Fibroblast of lung (primary cell): Measurements from ENCODE around the gene NCOA1. TPM values are rescaled to one million over a fixed set of nuclear protein-coding genes. Genes with fewer than 3 reads are reported as not detected.

Experiments used
- DNase-seq, 2 donors: peaks; one replicate each; pipeline versions ENCODE4 v3.0.0 to v3.0.0-alpha.2; 2010; ENCODE audit warnings: low read depth in 2 of 2
- H2AFZ ChIP-seq: 2 replicates; pipeline ENCODE4 v1.5.1; 2012; ENCODE audit warnings: low read length, control low read depth, inconsistent platforms
- H3K27ac ChIP-seq: 2 replicates; pipeline ENCODE4 v1.5.1; 2011; ENCODE audit warnings: low read length, control low read depth; ENCODE audit not compliant: insufficient read depth
- H3K27me3 ChIP-seq: 2 replicates; pipeline ENCODE4 v1.5.1; 2011; ENCODE audit warnings: mild to moderate bottlenecking, low read length; ENCODE audit not compliant: control insufficient read depth, insufficient read depth
- H3K36me3 ChIP-seq: 2 replicates; pipeline ENCODE4 v1.5.1; 2011; ENCODE audit warnings: low read length; ENCODE audit not compliant: control insufficient read depth, insufficient read depth
- H3K4me1 ChIP-seq: 2 replicates; pipeline ENCODE4 v1.5.1; 2011; ENCODE audit warnings: low read length; ENCODE audit not compliant: control insufficient read depth, insufficient read depth; ENCODE audit errors: extremely low read depth
- H3K4me2 ChIP-seq: 2 replicates; pipeline ENCODE4 v1.5.1; 2011; ENCODE audit warnings: low read length, control low read depth; ENCODE audit not compliant: insufficient read depth; ENCODE audit errors: extremely low read depth
- H3K4me3 ChIP-seq, 4 experiments: fragments of 200-600 bp in 1 of 4; sonication (generic) in 1 of 4; replicated peaks in 1 of 4; 2 replicates each; pipeline ENCODE4 v1.5.1; 2011 to 2016; ENCODE audit warnings: low read length in 4 of 4, low read depth in 3 of 4, mild to moderate bottlenecking in 3 of 4, control low read depth in 2 of 4, inconsistent platforms in 1 of 4, mixed read lengths in 1 of 4; ENCODE audit not compliant: insufficient read depth in 1 of 4; ENCODE audit errors: control extremely low read depth in 1 of 4
- H3K79me2 ChIP-seq: 2 replicates; pipeline ENCODE4 v1.5.1; 2012; ENCODE audit warnings: mild to moderate bottlenecking, low read length, inconsistent platforms; ENCODE audit not compliant: control insufficient read depth, insufficient read depth
- H3K9ac ChIP-seq: 2 replicates; pipeline ENCODE4 v1.5.1; 2011; ENCODE audit warnings: mild to moderate bottlenecking, low read length, control low read depth; ENCODE audit not compliant: insufficient read depth
- H3K9me3 ChIP-seq: 2 replicates; pipeline ENCODE4 v1.5.1; 2012; ENCODE audit warnings: low read depth, low read length; ENCODE audit not compliant: control insufficient read depth, insufficient read depth
- H4K20me1 ChIP-seq: 2 replicates; pipeline ENCODE4 v1.5.1; 2011; ENCODE audit warnings: low read length; ENCODE audit not compliant: control insufficient read depth, insufficient read depth; ENCODE audit errors: extremely low read depth
- EZH2 ChIP-seq: IDR thresholded peaks from 2 replicates; pipeline ENCODE4 v1.5.1; 2012; ENCODE audit warnings: low read length, control low read depth, mild to moderate bottlenecking; ENCODE audit errors: missing control alignments
- polyA plus RNA-seq, 2 donors: library from polyadenylated mRNA; depleted of rRNA in 1 of 2; stranded (reverse) in 1 of 2; unstranded in 1 of 2; fragments of >200 nt; gene quantifications; 2 replicates each; pipeline ENCODE4 v1.2.1, GENCODE V29; 2011 to 2012; ENCODE audit warnings: missing spikeins in 1 of 2
- total RNA-seq: library from RNA; depleted of rRNA; stranded (reverse); fragments of >200 nt; gene quantifications from 2 replicates; pipeline ENCODE4 v1.2.1, GENCODE V29; 2014
- TF ChIP-seq, protein P1 (sequence below), 2 donors: IDR thresholded peaks in 1 of 2; conservative IDR thresholded peaks in 1 of 2; 1 replicate in 1 of 2; 2 replicates in 1 of 2; pipeline ENCODE4 v1.5.1; 2011 to 2012; ENCODE audit warnings: low read length in 2 of 2, control low read depth in 1 of 2, inconsistent platforms in 1 of 2, low read depth in 1 of 2, mild to moderate bottlenecking in 1 of 2

Gene NCOA1
- total and polyA plus RNA-seq, 2 donors (not counting 1 experiment from before 2014, with no cell fraction given) = 15.5 to 19.8 TPM

GRCh38 chr2:24586955-24587354, 95.9 kb downstream of the NCOA1 start:
- no peak overlapping the region for H3K4me2 ChIP-seq
- H3K36me3 ChIP-seq = no peaks in the 10 kb centered on the region
- no peaks in the 10 kb centered on the region for H3K9me3 ChIP-seq
- no peaks in the 10 kb centered on the region for H3K79me2 ChIP-seq
- H3K27me3 ChIP-seq = no peaks in the 10 kb centered on the region
- no peak overlapping the region for H3K9ac ChIP-seq
- H3K4me3 ChIP-seq = no peak overlapping the region
- H4K20me1 ChIP-seq = no peaks in the 10 kb centered on the region
- no peak overlapping the region for H2AFZ ChIP-seq
- no peaks in the 10 kb centered on the region for H3K4me1 ChIP-seq
- TF ChIP-seq EZH2 = no peak
- TF ChIP-seq, protein P1, sequence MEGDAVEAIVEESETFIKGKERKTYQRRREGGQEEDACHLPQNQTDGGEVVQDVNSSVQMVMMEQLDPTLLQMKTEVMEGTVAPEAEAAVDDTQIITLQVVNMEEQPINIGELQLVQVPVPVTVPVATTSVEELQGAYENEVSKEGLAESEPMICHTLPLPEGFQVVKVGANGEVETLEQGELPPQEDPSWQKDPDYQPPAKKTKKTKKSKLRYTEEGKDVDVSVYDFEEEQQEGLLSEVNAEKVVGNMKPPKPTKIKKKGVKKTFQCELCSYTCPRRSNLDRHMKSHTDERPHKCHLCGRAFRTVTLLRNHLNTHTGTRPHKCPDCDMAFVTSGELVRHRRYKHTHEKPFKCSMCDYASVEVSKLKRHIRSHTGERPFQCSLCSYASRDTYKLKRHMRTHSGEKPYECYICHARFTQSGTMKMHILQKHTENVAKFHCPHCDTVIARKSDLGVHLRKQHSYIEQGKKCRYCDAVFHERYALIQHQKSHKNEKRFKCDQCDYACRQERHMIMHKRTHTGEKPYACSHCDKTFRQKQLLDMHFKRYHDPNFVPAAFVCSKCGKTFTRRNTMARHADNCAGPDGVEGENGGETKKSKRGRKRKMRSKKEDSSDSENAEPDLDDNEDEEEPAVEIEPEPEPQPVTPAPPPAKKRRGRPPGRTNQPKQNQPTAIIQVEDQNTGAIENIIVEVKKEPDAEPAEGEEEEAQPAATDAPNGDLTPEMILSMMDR (conservative IDR thresholded peaks at IDR 0.05 in 1 of 2, IDR thresholded peaks at IDR 0.05 in 1 of 2; ENCODE audit: low read depth in 1 of 2, low read length in 2 of 2) = no peak
- H3K27ac ChIP-seq = no peak overlapping the region
- DNase-seq = no peak

GRCh38 chr2:24588294-24588693, 97.2 kb downstream of the NCOA1 start:
- no peak overlapping the region for H3K4me2 ChIP-seq
- H3K79me2 ChIP-seq = no peaks in the 10 kb centered on the region
- H2AFZ ChIP-seq = no peak overlapping the region
- TF ChIP-seq EZH2 = no peak
- TF ChIP-seq, protein P1 (conservative IDR thresholded peaks at IDR 0.05 in 1 of 2, IDR thresholded peaks at IDR 0.05 in 1 of 2; ENCODE audit: low read depth in 1 of 2, low read length in 2 of 2) = no peak
- H3K4me3 ChIP-seq = no peak overlapping the region
- no peak overlapping the region for H3K9ac ChIP-seq
- no peaks in the 10 kb centered on the region for H3K4me1 ChIP-seq
- DNase-seq = no peak
- H3K36me3 ChIP-seq = no peaks in the 10 kb centered on the region
- H3K27ac ChIP-seq = no peak overlapping the region
- H3K27me3 ChIP-seq = no peaks in the 10 kb centered on the region
- H4K20me1 ChIP-seq = no peaks in the 10 kb centered on the region
- H3K9me3 ChIP-seq = no peaks in the 10 kb centered on the region

DNA sequence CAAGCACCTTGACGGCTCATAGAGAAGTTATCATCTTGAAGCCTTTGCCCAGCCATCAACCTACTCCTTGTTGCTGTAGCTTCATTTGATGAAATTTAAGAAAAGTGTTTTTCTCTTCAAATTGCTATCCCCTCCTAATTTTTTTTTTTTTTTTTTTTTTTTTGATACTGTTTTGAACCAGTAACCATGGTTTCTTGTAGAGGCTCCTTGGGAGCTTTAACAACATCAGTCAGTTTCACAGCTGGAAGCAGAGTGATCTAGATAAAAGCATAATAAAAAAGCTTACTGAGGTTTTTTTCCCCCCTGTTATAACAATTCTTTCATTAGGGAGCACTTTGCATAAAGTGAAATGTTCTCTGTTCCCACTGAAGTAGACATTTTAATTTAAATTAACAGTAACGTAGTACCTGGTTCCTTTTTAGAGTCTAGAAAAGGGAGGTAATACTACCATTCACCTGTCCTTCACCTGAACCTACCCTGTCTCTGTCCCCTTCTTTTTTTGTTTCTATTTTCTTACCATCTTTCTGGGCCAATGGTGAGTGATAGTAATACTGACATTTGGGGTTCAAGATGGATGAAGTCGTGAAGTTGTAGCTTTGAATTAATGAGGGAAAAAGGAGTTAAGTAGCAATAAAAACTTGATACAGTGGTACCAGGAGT, 101.5 kb downstream of the NCOA1 start:
- H3K9ac ChIP-seq = no peak overlapping the region
- DNase-seq = no peak
- H2AFZ ChIP-seq = no peak overlapping the region
- no peaks in the 10 kb centered on the region for H3K79me2 ChIP-seq
- no peaks in the 10 kb centered on the region for H3K9me3 ChIP-seq
- no peak overlapping the region for H3K27ac ChIP-seq
- H3K27me3 ChIP-seq = no peaks in the 10 kb centered on the region
- H3K4me3 ChIP-seq = no peak overlapping the region
- no peak overlapping the region for H3K4me2 ChIP-seq
- no peaks in the 10 kb centered on the region for H3K36me3 ChIP-seq
- TF ChIP-seq, protein P1 (conservative IDR thresholded peaks at IDR 0.05 in 1 of 2, IDR thresholded peaks at IDR 0.05 in 1 of 2; ENCODE audit: low read depth in 1 of 2, low read length in 2 of 2) = no peak
- TF ChIP-seq EZH2 = no peak
- H4K20me1 ChIP-seq = peaks cover 1% of the 10 kb centered on the region
- no peaks in the 10 kb centered on the region for H3K4me1 ChIP-seq
